Measurements from ENCODE around the gene PHLPP2. TPM values are rescaled to one million over a fixed set of nuclear protein-coding genes. Genes with fewer than 3 reads are reported as not detected.
A peak's percentile ranks its signal among the peaks of the same experiment; 100 is the strongest.
"Not testable (repeated sequence)": the region's sequence is repeated elsewhere in the genome, so short reads cannot be mapped to it uniquely, and the experiment has no call there.

The PHLPP2 gene
- total RNA-seq, 3 donors from 2014 or later (not counting 1 experiment from before 2014, with no cell fraction given): 6.4 to 9.8 (median 9.2) TPM

DNA sequence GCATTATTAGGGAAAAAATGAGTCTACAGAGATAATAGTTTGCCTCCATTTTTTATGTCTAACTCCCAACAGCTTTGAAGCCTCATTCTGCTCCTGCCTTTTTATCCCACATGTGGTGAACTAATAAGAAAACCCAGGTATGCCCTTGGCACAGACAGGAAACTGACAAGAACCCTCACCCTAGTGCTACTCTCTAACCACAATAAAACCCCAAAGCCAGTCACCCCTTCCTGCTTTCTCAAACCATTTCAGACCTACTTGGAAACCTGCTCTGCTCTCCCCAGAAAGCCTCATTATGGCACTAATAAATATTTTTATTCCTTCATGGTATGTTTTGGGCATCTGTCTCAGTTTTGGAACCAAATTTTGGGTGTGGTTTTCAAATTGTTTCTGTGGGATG is 102.4 kb downstream of the PHLPP2 start:
- H3K27ac Mint-ChIP-seq: peak overlapping the region in 1 of 2 donors; percentile 28
- DNase-seq: peak in 1 of 2 donors; percentile 21
- intact Hi-C loops (cut with micrococcal nuclease): no loop called here

DNA sequence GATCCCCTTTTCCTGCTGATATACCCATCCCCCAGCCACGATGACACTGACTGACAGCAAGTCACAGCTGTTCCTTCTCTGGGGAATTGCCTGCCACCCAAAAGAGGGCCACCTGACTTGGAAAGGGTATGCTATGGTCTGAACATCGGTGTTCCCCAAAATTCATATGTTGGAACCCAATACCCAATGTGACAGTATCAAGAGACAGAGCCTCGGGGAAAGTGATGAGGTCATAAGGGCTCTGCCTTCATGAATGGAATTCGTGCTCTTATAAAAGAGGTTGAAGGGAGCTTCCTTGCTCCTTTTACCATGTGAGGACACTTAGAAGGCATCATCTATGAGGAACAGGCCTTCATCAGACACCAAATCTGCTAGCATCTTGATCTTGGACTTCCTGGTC is 106.1 kb downstream of the PHLPP2 start:
- no peak overlapping the region for H3K27ac ChIP-seq (ENCODE audit: low read length)
- TF ChIP-seq, protein P1, sequence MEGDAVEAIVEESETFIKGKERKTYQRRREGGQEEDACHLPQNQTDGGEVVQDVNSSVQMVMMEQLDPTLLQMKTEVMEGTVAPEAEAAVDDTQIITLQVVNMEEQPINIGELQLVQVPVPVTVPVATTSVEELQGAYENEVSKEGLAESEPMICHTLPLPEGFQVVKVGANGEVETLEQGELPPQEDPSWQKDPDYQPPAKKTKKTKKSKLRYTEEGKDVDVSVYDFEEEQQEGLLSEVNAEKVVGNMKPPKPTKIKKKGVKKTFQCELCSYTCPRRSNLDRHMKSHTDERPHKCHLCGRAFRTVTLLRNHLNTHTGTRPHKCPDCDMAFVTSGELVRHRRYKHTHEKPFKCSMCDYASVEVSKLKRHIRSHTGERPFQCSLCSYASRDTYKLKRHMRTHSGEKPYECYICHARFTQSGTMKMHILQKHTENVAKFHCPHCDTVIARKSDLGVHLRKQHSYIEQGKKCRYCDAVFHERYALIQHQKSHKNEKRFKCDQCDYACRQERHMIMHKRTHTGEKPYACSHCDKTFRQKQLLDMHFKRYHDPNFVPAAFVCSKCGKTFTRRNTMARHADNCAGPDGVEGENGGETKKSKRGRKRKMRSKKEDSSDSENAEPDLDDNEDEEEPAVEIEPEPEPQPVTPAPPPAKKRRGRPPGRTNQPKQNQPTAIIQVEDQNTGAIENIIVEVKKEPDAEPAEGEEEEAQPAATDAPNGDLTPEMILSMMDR (IDR thresholded peaks at IDR 0.05): no peak
- no peaks in the 10 kb centered on the region for H3K27me3 ChIP-seq (ENCODE audit: control insufficient read depth, insufficient read depth, low read length)
- no peaks in the 10 kb centered on the region for H3K9me3 ChIP-seq (ENCODE audit: control insufficient read depth, insufficient read depth, low read length)
- 72% methylated on average over 4 of the region's 4 CpGs for WGBS (ENCODE audit: insufficient coverage)
- Mint-ChIP-seq H3K9me3 (no peaks in the 10 kb centered on the region), H3K36me3 (no peaks in the 10 kb centered on the region), H3K27ac (no peak overlapping the region), H3K4me1 (peaks cover 7 to 8% of the 10 kb centered on the region in 2 donors), H3K4me3 (no peak overlapping the region), H3K27me3 (ENCODE audit: low read depth in 2 of 2) (peaks cover 7 to 21% of the 10 kb centered on the region in 2 donors)
- H3K4me1 ChIP-seq (ENCODE audit: control insufficient read depth, insufficient read depth, low read length): no peaks in the 10 kb centered on the region
- intact Hi-C loops (cut with micrococcal nuclease): no loop called here
- no peak overlapping the region for H3K4me3 ChIP-seq (ENCODE audit: low read length)
- ATAC-seq: no peak
- no peak for DNase-seq
- H3K36me3 ChIP-seq (ENCODE audit: control insufficient read depth, insufficient read depth, low read length): no peaks in the 10 kb centered on the region

More for the DNA sequence above, 102.4 kb downstream of the PHLPP2 start:
- H3K4me1 ChIP-seq (ENCODE audit: control insufficient read depth, insufficient read depth, low read length): peaks cover 11% of the 10 kb centered on the region
- no peak overlapping the region for H3K27ac ChIP-seq (ENCODE audit: low read length)
- TF ChIP-seq, protein P1 (IDR thresholded peaks at IDR 0.05): no peak
- peaks cover 17% of the 10 kb centered on the region for H3K27me3 ChIP-seq (ENCODE audit: control insufficient read depth, insufficient read depth, low read length)
- Mint-ChIP-seq H3K9me3 (no peaks in the 10 kb centered on the region), H3K36me3 (no peaks in the 10 kb centered on the region), H3K27me3 (ENCODE audit: low read depth in 2 of 2) (peaks cover 14 to 21% of the 10 kb centered on the region in 2 donors), H3K4me1 (peaks cover 7 to 8% of the 10 kb centered on the region in 2 donors), H3K4me3 (no peak overlapping the region)
- H3K9me3 ChIP-seq (ENCODE audit: control insufficient read depth, insufficient read depth, low read length): no peaks in the 10 kb centered on the region
- H3K36me3 ChIP-seq (ENCODE audit: control insufficient read depth, insufficient read depth, low read length): no peaks in the 10 kb centered on the region
- H3K4me3 ChIP-seq (ENCODE audit: low read length): no peak overlapping the region
- peak in 1 of 3 donors; percentile 51 for ATAC-seq

DNA sequence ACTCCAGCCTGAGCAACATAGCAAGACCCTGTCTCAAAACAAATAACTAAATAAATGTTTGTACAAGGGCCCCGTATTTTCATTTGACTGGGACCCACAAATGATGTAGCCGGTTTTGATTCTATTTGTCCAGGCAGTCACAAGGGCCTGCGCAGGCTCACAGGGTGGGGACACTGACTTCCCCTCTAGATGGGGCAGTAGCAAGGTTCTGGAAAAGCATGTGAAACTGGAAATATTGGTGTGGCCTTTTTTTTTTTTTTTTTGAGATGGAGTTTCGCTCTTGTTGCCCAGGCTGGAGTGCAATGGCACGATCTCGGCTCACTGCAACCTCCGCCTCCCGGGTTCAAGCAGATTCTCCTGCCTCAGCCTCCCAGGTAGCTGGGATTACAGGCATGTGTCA is 109.5 kb downstream of the PHLPP2 start:
- H3K27ac ChIP-seq (ENCODE audit: low read length); H3K36me3 ChIP-seq (ENCODE audit: control insufficient read depth, insufficient read depth, low read length); H3K27me3 ChIP-seq (ENCODE audit: control insufficient read depth, insufficient read depth, low read length); intact Hi-C loops (cut with micrococcal nuclease); ATAC-seq; H3K4me3 Mint-ChIP-seq; H3K4me1 ChIP-seq (ENCODE audit: control insufficient read depth, insufficient read depth, low read length); H3K27ac Mint-ChIP-seq; H3K4me1 Mint-ChIP-seq; H3K4me3 ChIP-seq (ENCODE audit: low read length); H3K36me3 Mint-ChIP-seq; H3K9me3 Mint-ChIP-seq; DNase-seq; H3K9me3 ChIP-seq (ENCODE audit: control insufficient read depth, insufficient read depth, low read length): not testable (repeated sequence)
- WGBS (ENCODE audit: insufficient coverage): 93% methylated on average over 8 of the region's 8 CpGs
- peaks cover 19 to 21% of the 10 kb centered on the region in 2 donors for H3K27me3 Mint-ChIP-seq (ENCODE audit: low read depth in 2 of 2)

DNA sequence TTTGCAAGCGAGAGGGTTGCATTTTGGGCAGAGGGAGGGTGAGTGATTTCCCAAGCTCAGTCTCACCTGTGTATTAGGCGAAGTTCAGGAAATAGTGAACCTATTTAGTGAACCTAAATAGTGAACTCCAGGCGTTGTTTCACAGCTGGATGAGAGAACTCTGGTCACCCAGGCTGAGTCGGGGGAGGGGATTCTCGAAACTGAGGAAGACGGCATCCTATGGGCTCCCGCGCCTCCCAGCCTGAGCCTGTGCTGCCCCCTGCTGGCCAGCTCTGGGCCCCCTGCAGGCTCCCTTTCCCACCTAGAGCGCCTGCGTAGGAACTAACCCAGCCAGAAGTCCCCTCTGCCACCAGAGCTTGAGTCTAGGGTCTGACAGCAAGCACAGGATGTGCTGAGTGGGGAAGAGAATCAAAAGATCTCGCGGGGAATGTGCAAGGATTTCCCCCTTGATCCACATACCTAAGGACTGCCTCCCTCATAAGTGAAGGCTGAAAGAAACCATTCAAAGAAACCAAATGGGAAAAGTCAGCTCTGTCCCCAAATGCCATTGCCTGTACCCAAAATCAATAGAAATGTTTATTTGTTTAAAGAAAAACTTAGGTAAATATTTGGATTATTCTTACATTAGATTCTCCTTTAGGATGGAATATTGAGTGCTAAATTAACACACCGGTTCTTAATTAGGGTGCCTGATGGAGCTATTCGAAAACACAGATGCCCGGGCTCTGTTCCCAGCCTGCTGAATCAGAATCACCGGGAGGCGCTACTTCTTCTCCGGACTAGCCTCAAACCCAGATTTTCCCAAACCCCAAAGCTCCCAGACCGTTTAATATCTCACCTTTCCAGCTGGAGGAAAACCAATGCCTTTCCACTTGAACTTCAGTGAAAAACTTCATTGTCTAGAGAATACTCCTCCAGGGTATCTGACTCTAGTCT is 113.3 kb downstream of the PHLPP2 start:
- H3K27ac Mint-ChIP-seq: no peak overlapping the region
- peak; percentile 77 to 97 (median 89) for ATAC-seq
- no peak overlapping the region for H3K4me3 ChIP-seq (ENCODE audit: low read length)
- H3K27me3 Mint-ChIP-seq (ENCODE audit: low read depth in 2 of 2): peaks cover 0 to 12% of the 10 kb centered on the region in 2 donors
- H3K4me1 ChIP-seq (ENCODE audit: control insufficient read depth, insufficient read depth, low read length): peaks cover 5% of the 10 kb centered on the region
- 18% methylated on average over 19 of the region's 19 CpGs for WGBS (ENCODE audit: insufficient coverage)
- DNase-seq: peak; percentile 68 to 85
- H3K27me3 ChIP-seq (ENCODE audit: control insufficient read depth, insufficient read depth, low read length): no peaks in the 10 kb centered on the region
- intact Hi-C loops (cut with micrococcal nuclease): loop anchor here (1.0 kb wide), 1 partner anchor 199 kb away; no protein-coding TSS in a partner anchor
- no peak overlapping the region for H3K4me3 Mint-ChIP-seq
- no peaks in the 10 kb centered on the region for H3K36me3 ChIP-seq (ENCODE audit: control insufficient read depth, insufficient read depth, low read length)
- TF ChIP-seq, protein P1 (IDR thresholded peaks at IDR 0.05): peak; percentile 88
- H3K36me3 Mint-ChIP-seq: no peaks in the 10 kb centered on the region
- H3K9me3 ChIP-seq (ENCODE audit: control insufficient read depth, insufficient read depth, low read length): no peaks in the 10 kb centered on the region
- H3K9me3 Mint-ChIP-seq: no peaks in the 10 kb centered on the region
- H3K27ac ChIP-seq (ENCODE audit: low read length): no peak overlapping the region
- no peaks in the 10 kb centered on the region for H3K4me1 Mint-ChIP-seq

Measured in natural killer cell (primary cell).